Smooth muscle cell (in vitro differentiated cells): ENCODE data around the gene CNOT10. TPM values are rescaled to one million over a fixed set of nuclear protein-coding genes. Genes with fewer than 3 reads are reported as not detected.
A peak's percentile ranks its signal among the peaks of the same experiment; 100 is the strongest.

ENCODE experiments used
- DNase-seq: peaks from one replicate; lab custom pipeline; 2025; ENCODE audit not compliant: unreplicated experiment; lab: John Stamatoyannopoulos, UW
- H2AFZ ChIP-seq: fragments of 200-600 bp; sonication (generic); 2 replicates; pipeline ENCODE4 v1.6.0; 2016; ENCODE audit warnings: antibody characterized with exemption, low read depth, mild to moderate bottlenecking
- H3F3A ChIP-seq: fragments of 200-600 bp; sonication (generic); 2 replicates; pipeline ENCODE4 v1.6.0; 2017; ENCODE audit warnings: antibody characterized with exemption, low read depth
- H3K27ac ChIP-seq: fragments of 200-600 bp; sonication (generic); 2 replicates; pipeline ENCODE4 v1.5.1; 2016; ENCODE audit warnings: low read depth, mild to moderate bottlenecking
- H3K27me3 ChIP-seq: fragments of 200-600 bp; sonication (generic); 2 replicates; pipeline ENCODE4 v1.6.1; 2016; ENCODE audit warnings: low read depth, mild to moderate bottlenecking
- H3K36me3 ChIP-seq: fragments of 200-600 bp; sonication (generic); 2 replicates; pipeline ENCODE4 v1.5.1; 2016; ENCODE audit warnings: low read depth
- H3K4me1 ChIP-seq: fragments of 200-600 bp; sonication (generic); 2 replicates; pipeline ENCODE4 v1.5.1; 2016; ENCODE audit warnings: low read depth
- H3K4me2 ChIP-seq: fragments of 200-600 bp; sonication (generic); 2 replicates; pipeline ENCODE4 v1.6.0; 2016; ENCODE audit warnings: mild to moderate bottlenecking
- H3K4me3 ChIP-seq: fragments of 200-600 bp; sonication (generic); 2 replicates; pipeline ENCODE4 v1.5.1; 2016; ENCODE audit warnings: mild to moderate bottlenecking
- H3K79me2 ChIP-seq: fragments of 200-600 bp; sonication (generic); 2 replicates; pipeline ENCODE4 v1.6.0; 2016; ENCODE audit warnings: low read depth, mild to moderate bottlenecking
- H3K9ac ChIP-seq: fragments of 200-600 bp; sonication (generic); 2 replicates; pipeline ENCODE4 v1.6.0; 2016; ENCODE audit warnings: low read depth
- H3K9me3 ChIP-seq: fragments of 200-600 bp; sonication (generic); replicated peaks from 2 replicates; pipeline ENCODE4 v1.5.1; 2016; ENCODE audit warnings: low read depth
- H4K20me1 ChIP-seq: fragments of 200-600 bp; sonication (generic); 2 replicates; pipeline ENCODE4 v1.6.0; 2016; ENCODE audit warnings: low read depth
- WGBS: methylation state at CpG from one replicate; pipeline ENCODE4 v1.1.7; 2016; ENCODE audit warnings: low lambda C conversion rate; 5-methylcytosine and 5-hydroxymethylcytosine counted together
- polyA plus RNA-seq: library from polyadenylated mRNA; unstranded; fragments of >200 nt; fragmentation: Nextera tagmentation; extraction: Ambion mirVana; gene quantifications from 2 replicates; pipeline ENCODE4 v1.2.1, GENCODE V29; 2016
- total RNA-seq: library from RNA; depleted of rRNA; stranded (reverse); fragments of >200 nt; gene quantifications from 2 replicates; pipeline ENCODE4 v1.2.3, GENCODE V29; 2014
- TF ChIP-seq, protein P1 (sequence below): fragments of 200-600 bp; sonication (generic); IDR thresholded peaks from 2 replicates; pipeline ENCODE4 v1.5.1; 2017; ENCODE audit warnings: borderline replicate concordance, mild to moderate bottlenecking, antibody characterized with exemption; ENCODE audit not compliant: insufficient read depth, poor library complexity, severe bottlenecking

CNOT10 gene
- total and polyA plus RNA-seq, 2 experiments from 2014 or later: 19.4 to 22.9 TPM

DNA sequence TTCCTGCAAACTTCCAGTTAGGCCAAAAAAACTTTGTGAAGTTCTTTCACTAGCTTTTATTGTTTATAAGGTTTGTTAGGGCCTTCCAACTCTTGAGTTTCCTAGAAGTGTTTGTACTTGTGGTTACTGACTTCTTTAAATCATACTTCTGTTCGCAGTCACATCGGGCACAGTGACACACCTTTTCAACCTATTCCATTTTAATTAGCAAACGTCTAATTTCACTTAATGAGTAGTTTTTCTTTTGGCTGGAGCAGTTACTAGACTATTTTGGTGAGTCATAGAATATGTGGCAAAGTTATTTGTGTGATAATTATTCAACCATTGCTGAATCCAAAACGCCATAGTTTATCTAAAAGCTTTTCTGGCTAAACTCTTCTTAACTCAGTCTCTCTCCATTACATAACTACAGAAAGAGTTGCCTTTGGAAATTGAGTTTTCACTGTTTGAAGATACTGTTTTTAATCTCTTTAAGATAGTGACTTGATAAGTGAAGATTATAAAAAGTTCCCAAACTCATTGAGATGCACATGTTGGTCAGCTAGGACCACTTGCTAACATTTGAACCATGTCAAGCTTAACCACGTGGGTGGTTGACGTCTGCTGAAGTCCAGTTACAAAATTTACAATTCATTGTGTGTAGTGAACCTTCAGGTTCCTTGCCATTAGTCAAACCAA lies 21.5 kb downstream of the CNOT10 start:
- H3K4me2 ChIP-seq: no peak overlapping the region
- H3K27me3 ChIP-seq: no peaks in the 10 kb centered on the region
- H3K9ac ChIP-seq: no peak overlapping the region
- TF ChIP-seq, protein P1, sequence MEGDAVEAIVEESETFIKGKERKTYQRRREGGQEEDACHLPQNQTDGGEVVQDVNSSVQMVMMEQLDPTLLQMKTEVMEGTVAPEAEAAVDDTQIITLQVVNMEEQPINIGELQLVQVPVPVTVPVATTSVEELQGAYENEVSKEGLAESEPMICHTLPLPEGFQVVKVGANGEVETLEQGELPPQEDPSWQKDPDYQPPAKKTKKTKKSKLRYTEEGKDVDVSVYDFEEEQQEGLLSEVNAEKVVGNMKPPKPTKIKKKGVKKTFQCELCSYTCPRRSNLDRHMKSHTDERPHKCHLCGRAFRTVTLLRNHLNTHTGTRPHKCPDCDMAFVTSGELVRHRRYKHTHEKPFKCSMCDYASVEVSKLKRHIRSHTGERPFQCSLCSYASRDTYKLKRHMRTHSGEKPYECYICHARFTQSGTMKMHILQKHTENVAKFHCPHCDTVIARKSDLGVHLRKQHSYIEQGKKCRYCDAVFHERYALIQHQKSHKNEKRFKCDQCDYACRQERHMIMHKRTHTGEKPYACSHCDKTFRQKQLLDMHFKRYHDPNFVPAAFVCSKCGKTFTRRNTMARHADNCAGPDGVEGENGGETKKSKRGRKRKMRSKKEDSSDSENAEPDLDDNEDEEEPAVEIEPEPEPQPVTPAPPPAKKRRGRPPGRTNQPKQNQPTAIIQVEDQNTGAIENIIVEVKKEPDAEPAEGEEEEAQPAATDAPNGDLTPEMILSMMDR: no peak
- WGBS: 38% methylated on average over 6 of the region's 6 CpGs
- no peak overlapping the region for H3K4me3 ChIP-seq
- no peaks in the 10 kb centered on the region for H3F3A ChIP-seq
- H3K4me1 ChIP-seq: no peaks in the 10 kb centered on the region
- H3K36me3 ChIP-seq: peaks cover 7% of the 10 kb centered on the region
- DNase-seq: no peak
- peaks cover 23% of the 10 kb centered on the region for H3K79me2 ChIP-seq
- H2AFZ ChIP-seq: no peak overlapping the region
- peaks cover 23% of the 10 kb centered on the region for H4K20me1 ChIP-seq
- H3K27ac ChIP-seq: peak overlapping the region; percentile 61
- no peaks in the 10 kb centered on the region for H3K9me3 ChIP-seq

GRCh38 chr3:32707026-32707370 lies 22.0 kb downstream of the CNOT10 start:
- H3K9me3 ChIP-seq: no peaks in the 10 kb centered on the region
- H2AFZ ChIP-seq: no peak overlapping the region
- TF ChIP-seq, protein P1: no peak
- H3K27me3 ChIP-seq: no peaks in the 10 kb centered on the region
- H3K27ac ChIP-seq: peak overlapping the region; percentile 61
- H3K4me2 ChIP-seq: no peak overlapping the region
- H3K36me3 ChIP-seq: peaks cover 8% of the 10 kb centered on the region
- peaks cover 22% of the 10 kb centered on the region for H4K20me1 ChIP-seq
- H3K4me3 ChIP-seq: no peak overlapping the region
- peaks cover 23% of the 10 kb centered on the region for H3K79me2 ChIP-seq
- DNase-seq: no peak
- H3K4me1 ChIP-seq: no peaks in the 10 kb centered on the region
- no peaks in the 10 kb centered on the region for H3F3A ChIP-seq
- H3K9ac ChIP-seq: no peak overlapping the region

GRCh38 chr3:32708672-32709283 lies 23.8 kb downstream of the CNOT10 start:
- Histone ChIP-seq H3K4me1 (no peaks in the 10 kb centered on the region), H4K20me1 (peaks cover 19% of the 10 kb centered on the region), H3K36me3 (peaks cover 8% of the 10 kb centered on the region), H3K9me3 (no peaks in the 10 kb centered on the region), H3K27me3 (no peaks in the 10 kb centered on the region), H3K4me3 (no peak overlapping the region), H3K4me2 (no peak overlapping the region), H3K9ac (no peak overlapping the region), H3K79me2 (peaks cover 14% of the 10 kb centered on the region), H2AFZ (no peak overlapping the region), H3K27ac (no peak overlapping the region), H3F3A (no peaks in the 10 kb centered on the region)
- TF ChIP-seq, protein P1: no peak
- DNase-seq: no peak
- WGBS: 53% methylated on average over 3 of the region's 3 CpGs

GRCh38 chr3:32709346-32709745 lies 24.4 kb downstream of the CNOT10 start:
- Histone ChIP-seq H3K27me3 (no peaks in the 10 kb centered on the region), H3K4me1 (no peaks in the 10 kb centered on the region), H3K9me3 (no peaks in the 10 kb centered on the region), H3K4me3 (no peak overlapping the region), H3K27ac (no peak overlapping the region), H3K9ac (no peak overlapping the region), H3K4me2 (no peak overlapping the region), H4K20me1 (peaks cover 19% of the 10 kb centered on the region), H3K79me2 (peaks cover 9% of the 10 kb centered on the region), H3F3A (no peaks in the 10 kb centered on the region), H2AFZ (no peak overlapping the region), H3K36me3 (peaks cover 8% of the 10 kb centered on the region)
- WGBS: 97% methylated on average over 3 of the region's 3 CpGs
- TF ChIP-seq, protein P1: no peak
- no peak for DNase-seq
